Stimulated activated naive CD8-positive, alpha-beta T cell treated with anti-CD3 and anti-CD28 coated beads, Interleukin-15, Interleukin-2, amounts not matched to agents 100 U/mL and 50 U/mL, for 24 hours (primary cell): Measurements from ENCODE around the gene RECK.
"Not testable (repeated sequence)": the region's sequence is repeated elsewhere in the genome, so short reads cannot be mapped to it uniquely, and the experiment has no call there.

ENCODE experiments used
- ATAC-seq: fragments of 150-1000 bp; cut with Tn5 transposase; one replicate; pipeline ENCODE4 v1.10.0; 2021
- DNase-seq: peaks from one replicate; pipeline ENCODE4 v3.0.0; 2021

RECK gene

GRCh38 chr9:36074055-36074454, 37.3 kb downstream of the RECK start:
- DNase-seq = no peak
- ATAC-seq = no peak

GRCh38 chr9:36074870-36075532, 38.3 kb downstream of the RECK start:
- DNase-seq (no peak), ATAC-seq (no peak)

DNA sequence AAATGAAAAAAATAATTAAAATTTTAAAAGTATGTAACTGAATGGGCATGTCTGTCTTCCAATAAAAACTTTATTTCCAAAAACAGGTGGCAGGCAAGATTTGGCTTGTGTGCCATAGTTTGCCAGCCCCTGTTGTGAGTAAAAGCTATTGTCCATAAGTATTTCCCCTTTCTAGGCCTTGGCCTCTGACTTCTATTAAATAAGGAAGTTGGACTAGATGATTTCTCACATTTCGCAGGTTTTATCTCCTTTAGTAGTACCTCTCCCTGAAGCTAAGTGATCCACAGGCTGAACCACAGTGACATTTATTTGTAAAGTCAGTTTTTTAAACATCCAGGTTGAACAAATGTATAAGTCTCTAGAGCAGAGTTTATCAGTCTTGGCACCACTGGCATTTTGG, 41.3 kb downstream of the RECK start:
- DNase-seq = no peak
- no peak for ATAC-seq

DNA sequence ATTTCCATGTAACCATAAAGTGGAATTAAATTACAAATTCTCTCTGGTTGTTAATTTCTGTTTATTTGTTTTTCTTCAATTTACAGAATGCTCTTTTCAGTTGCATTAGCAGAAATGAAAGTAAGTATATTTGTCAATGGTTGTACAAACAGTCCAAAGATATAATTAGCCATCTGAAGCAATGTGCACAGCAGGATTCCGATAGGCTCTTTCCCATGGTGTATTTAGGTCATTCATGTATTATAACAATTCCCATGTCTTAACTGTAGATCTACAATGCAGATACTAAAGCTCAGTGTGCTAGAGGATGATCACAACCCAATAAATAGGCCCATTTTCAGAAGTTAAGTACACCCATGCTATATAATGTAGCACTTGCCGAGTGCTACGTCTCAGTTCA, 43.8 kb downstream of the RECK start:
- no peak for ATAC-seq

GRCh38 chr9:36082931-36083330, 46.2 kb downstream of the RECK start:
- no peak for DNase-seq
- no peak for ATAC-seq

More for the DNA sequence above, 43.8 kb downstream of the RECK start:
- DNase-seq = no peak

- ATAC-seq (no peak), DNase-seq (no peak)
Measured at GRCh38 chr9:36086442-36086841, 49.7 kb downstream of the RECK start.

DNA sequence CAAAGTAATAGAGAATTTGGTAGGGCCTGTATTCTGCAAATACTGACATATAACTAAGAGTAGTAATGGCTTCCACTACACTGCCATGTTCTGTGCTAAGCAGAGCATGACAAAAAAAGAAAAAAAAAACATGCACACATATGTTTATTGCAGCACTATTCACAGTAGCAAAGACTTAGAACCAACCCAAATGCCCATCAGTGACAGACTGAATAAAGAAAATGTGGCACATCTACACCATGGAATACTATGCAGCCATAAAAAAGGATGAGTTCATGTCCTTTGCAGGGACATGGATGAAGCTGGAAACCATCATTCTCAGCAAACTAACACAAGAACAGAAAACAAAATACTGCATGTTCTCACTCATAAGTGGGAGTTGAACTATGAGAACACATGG, 50.3 kb downstream of the RECK start:
- ATAC-seq, DNase-seq: not testable (repeated sequence)

GRCh38 chr9:36088020-36088419, 51.3 kb downstream of the RECK start:
- no peak for DNase-seq
- ATAC-seq = no peak

GRCh38 chr9:36091026-36091953, 54.6 kb downstream of the RECK start:
- no peak for ATAC-seq
- no peak for DNase-seq

- ATAC-seq (no peak), DNase-seq (no peak)
Measured at GRCh38 chr9:36092014-36092413, 55.3 kb downstream of the RECK start.

GRCh38 chr9:36092509-36093215, 55.9 kb downstream of the RECK start:
- DNase-seq = peak; percentile 28
- ATAC-seq = peak; percentile 87

- DNase-seq (no peak), ATAC-seq (no peak)
Measured at GRCh38 chr9:36093384-36093783, 56.7 kb downstream of the RECK start.

DNA sequence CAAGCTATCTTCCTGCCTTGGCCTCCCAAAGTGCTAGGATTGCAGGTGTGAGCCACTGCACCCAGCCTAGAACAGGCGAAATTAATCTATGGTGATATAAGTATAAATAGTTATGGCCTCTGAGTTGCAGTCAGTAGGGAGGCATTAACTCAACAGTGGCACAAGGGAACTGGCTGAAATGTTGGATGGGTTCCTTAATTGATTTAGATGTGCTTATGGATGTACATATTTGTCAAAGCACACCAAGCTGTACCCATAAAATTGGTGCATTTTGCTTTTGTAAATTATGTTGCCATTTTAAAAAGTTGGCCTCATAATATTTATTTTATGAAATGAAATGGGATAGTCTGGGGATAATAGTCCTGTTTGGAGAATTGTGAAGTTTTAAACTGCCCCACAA, 63.0 kb downstream of the RECK start:
- ATAC-seq (no peak), DNase-seq (no peak)

- ATAC-seq (no peak), DNase-seq (no peak)
Measured at GRCh38 chr9:36100532-36100931, 63.8 kb downstream of the RECK start.

DNA sequence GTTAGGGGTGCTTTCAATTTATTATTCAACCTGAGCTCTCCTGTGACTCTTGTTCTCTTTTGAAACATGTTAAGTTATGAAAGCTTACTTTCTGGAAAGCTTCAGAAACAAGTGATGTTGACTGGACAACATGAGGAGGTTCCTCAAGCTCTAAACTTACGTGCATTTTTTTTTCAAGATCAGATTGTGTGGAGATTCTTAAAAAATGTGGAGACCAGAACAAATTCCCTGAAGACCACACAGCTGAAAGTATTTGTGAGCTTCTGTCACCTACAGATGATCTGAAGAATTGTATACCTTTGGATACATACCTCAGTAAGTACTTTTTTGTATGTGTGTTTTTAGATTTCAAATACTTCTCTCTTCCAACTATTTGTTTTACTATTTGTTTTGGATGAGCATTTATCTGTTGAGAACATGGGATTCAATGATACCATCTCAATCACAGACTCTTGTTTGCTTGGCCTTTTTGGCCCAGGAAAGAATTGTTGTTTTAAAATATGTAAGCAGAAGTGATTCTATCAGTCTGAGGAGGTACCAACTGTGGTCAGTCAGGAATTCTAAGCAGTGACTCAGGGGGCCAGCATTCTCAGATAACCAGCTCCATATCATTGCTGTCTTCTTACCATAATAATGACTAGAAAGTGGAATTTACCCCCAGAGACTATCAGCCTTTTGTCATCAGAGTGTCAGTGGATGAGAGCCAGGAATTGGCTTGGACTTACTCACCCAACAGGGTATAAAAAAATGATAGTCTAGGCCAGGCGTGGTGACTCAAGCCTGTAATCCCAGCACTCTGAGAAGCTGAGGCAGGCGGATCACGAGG, 65.4 kb downstream of the RECK start:
- DNase-seq (no peak), ATAC-seq (no peak)

GRCh38 chr9:36102742-36103495, 66.2 kb downstream of the RECK start:
- ATAC-seq (peak; percentile 100), DNase-seq (peak; percentile 91)

- DNase-seq = no peak
- ATAC-seq = no peak
Measured at GRCh38 chr9:36109071-36109470, 72.4 kb downstream of the RECK start.

- DNase-seq (no peak), ATAC-seq (no peak)
Measured at GRCh38 chr9:36110434-36110833, 73.7 kb downstream of the RECK start.

DNA sequence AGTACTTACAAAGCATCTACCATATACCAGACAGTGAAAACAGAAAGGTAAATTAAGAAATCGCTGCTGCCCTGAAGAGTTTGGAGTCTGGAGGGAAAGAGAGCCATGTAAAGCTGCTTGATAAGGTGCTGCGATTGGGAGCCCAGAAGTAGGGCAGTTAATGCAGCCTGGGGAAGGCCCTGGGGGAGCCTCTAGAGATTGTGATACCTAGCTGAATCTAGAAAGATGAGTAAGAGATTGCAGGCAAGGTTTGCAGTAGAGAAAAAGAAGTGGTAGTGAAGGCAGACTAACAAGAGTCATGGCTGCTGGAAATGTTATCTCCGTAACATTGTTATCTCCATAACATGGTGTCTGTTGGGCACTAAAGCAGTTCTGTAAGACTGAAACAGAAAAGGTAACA, 75.8 kb downstream of the RECK start:
- ATAC-seq = no peak
- DNase-seq = no peak

DNA sequence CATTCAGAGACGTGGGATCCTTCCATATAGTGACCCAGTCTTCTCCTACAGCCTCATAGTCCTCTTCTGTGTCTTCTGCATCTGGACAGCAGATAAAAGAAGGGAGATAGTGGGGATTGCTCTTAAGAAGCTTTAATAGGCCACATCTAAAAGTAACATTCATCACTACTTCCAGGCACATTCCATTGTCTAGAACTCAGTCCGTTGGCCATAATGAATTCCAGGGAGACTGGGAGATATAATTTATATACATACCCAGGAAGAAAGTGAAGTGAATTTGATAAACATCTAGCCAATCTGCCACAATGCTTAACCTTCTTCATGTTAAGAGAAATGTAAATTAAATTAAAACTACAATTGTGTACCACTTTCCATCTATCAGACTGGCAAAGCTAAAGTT, 77.3 kb downstream of the RECK start:
- ATAC-seq (no peak), DNase-seq (no peak)

DNA sequence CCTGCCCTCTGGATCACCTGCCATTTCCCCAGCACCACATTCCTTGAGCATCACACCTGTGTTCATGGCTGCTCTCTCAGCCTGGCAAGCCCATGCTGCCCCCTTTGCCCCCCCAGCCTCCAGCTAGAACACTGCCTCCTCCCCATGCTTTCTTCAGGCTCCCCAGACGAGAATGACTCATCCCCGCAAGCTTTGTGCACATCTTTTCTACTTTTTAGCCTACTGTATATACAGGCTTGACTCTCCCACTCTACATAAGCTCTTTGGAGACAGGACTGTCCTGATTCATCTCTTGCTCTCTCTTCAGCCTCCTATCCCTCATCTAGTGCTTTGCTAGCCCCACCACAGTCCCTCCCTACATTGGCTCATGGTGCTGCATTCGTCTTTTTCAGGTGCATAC, 79.9 kb downstream of the RECK start:
- DNase-seq = no peak
- ATAC-seq = no peak
